PC-3 (cell line): ENCODE data around the gene LHX1. TPM values are rescaled to one million over a fixed set of nuclear protein-coding genes. Genes with fewer than 3 reads are reported as not detected.

Experiments used
- ATAC-seq: fragments of 200-7000 bp; cut with Tn5 transposase; 2 replicates; pipeline ENCODE4 v1.9.1; 2020; ENCODE audit warnings: mild to moderate bottlenecking, moderate library complexity
- BruUV-seq: library from RNA; stranded (reverse); fragments of 400-500 nt; replicated peaks from 2 replicates; lab custom pipeline; 2021; lab: Mats Ljungman, UMichigan
- CTCF ChIA-PET: fragments of 300-600 bp; sonication (Branson Sonifier 250); formaldehyde crosslinking; loops from one replicate; lab custom pipeline; 2022; ENCODE audit warnings: antibody characterized with exemption; lab: Charles Lee
- POLR2A ChIA-PET: fragments of 300-600 bp; sonication (Branson Sonifier 250); formaldehyde crosslinking; loops from one replicate; lab custom pipeline; 2022; ENCODE audit warnings: antibody characterized with exemption; ENCODE audit not compliant: unreplicated experiment; lab: Charles Lee
- DNase-seq: peaks from one replicate; pipeline ENCODE4 v3.0.0-alpha.2; 2015
- H2AFZ ChIP-seq: fragments of 300-600 bp; sonication (generic); 2 replicates; pipeline ENCODE4 v1.6.0; 2016; ENCODE audit warnings: antibody characterized with exemption, low read length
- H3F3A ChIP-seq: fragments of 300-600 bp; sonication (generic); one replicate; pipeline ENCODE4 v1.6.0; 2017; ENCODE audit warnings: antibody characterized with exemption, low read length, control low read depth, mild to moderate bottlenecking; ENCODE audit not compliant: unreplicated experiment
- H3K27ac ChIP-seq: fragments of 300-600 bp; sonication (generic); 2 replicates; pipeline ENCODE4 v1.5.1; 2016; ENCODE audit warnings: mild to moderate bottlenecking, low read length
- H3K27me3 ChIP-seq: fragments of 300-600 bp; sonication (generic); 2 replicates; pipeline ENCODE4 v1.6.1; 2016; ENCODE audit warnings: low read length, mixed read lengths
- H3K36me3 ChIP-seq: fragments of 300-600 bp; sonication (generic); 2 replicates; pipeline ENCODE4 v1.6.1; 2016; ENCODE audit warnings: low read depth, mixed run types, low read length, mixed read lengths
- H3K4me1 ChIP-seq: fragments of 300-600 bp; sonication (generic); 2 replicates; pipeline ENCODE4 v1.5.1; 2016; ENCODE audit warnings: low read length; ENCODE audit not compliant: insufficient read depth
- H3K4me2 ChIP-seq: fragments of 300-600 bp; sonication (generic); 2 replicates; pipeline ENCODE4 v1.6.0; 2016; ENCODE audit warnings: low read length
- H3K4me3 ChIP-seq: fragments of 300-600 bp; sonication (generic); 2 replicates; pipeline ENCODE4 v1.5.1; 2016; ENCODE audit warnings: mild to moderate bottlenecking, low read length, mixed read lengths
- H3K79me2 ChIP-seq: fragments of 300-600 bp; sonication (generic); 2 replicates; pipeline ENCODE4 v1.6.1; 2017; ENCODE audit warnings: low read length, mixed read lengths
- H3K9ac ChIP-seq: fragments of 300-600 bp; sonication (generic); 2 replicates; pipeline ENCODE4 v1.6.0; 2016; ENCODE audit warnings: mild to moderate bottlenecking, low read length
- H3K9me2 ChIP-seq: fragments of 300-600 bp; sonication (generic); replicated peaks from 2 replicates; pipeline ENCODE4 v1.6.1; 2016; ENCODE audit warnings: mixed run types, low read length, mixed read lengths
- H3K9me3 ChIP-seq: fragments of 300-600 bp; sonication (generic); 2 replicates; pipeline ENCODE4 v1.6.1; 2016; ENCODE audit warnings: low read length, mixed read lengths
- H4K20me1 ChIP-seq: fragments of 300-600 bp; sonication (generic); 2 replicates; pipeline ENCODE4 v1.6.1; 2016; ENCODE audit warnings: low read length, mixed read lengths
- EZH2 ChIP-seq: fragments of 300-600 bp; sonication (generic); IDR thresholded peaks from one replicate; pipeline ENCODE4 v1.6.1; 2017; ENCODE audit warnings: antibody characterized with exemption, mild to moderate bottlenecking, low read length; ENCODE audit not compliant: unreplicated experiment
- EZH2phosphoT487 ChIP-seq: fragments of 300-600 bp; sonication (generic); IDR thresholded peaks from 2 replicates; pipeline ENCODE4 v1.6.1; 2018; ENCODE audit warnings: mild to moderate bottlenecking, antibody characterized with exemption, low read length, borderline replicate concordance
- intact Hi-C: fragments of 100-400 bp; cut with micrococcal nuclease; formaldehyde crosslinking; loops from 2 replicates; pipeline ENCODE4 v1.9.0; 2023
- total RNA-seq: library from RNA; depleted of rRNA; stranded (reverse); fragments of >200 nt; gene quantifications from 2 replicates; pipeline ENCODE4 v1.2.3, GENCODE V29; 2014
- TF ChIP-seq, protein P1 (sequence below): fragments of 300-600 bp; sonication (generic); conservative IDR thresholded peaks from 2 replicates; pipeline ENCODE4 v1.5.1; 2017; ENCODE audit warnings: antibody characterized with exemption, low read depth, mild to moderate bottlenecking, low read length

The LHX1 gene
- total RNA-seq, 1 experiment from 2014 or later: not detected

GRCh38 chr17:36926701-36927100, 10.6 kb upstream of the LHX1 start:
- H3K27me3 ChIP-seq: peaks cover 19% of the 10 kb centered on the region
- ATAC-seq (no peak), DNase-seq (no peak)
- no peaks in the 10 kb centered on the region for H3F3A ChIP-seq
- TF ChIP-seq EZH2phosphoT487 (no peak), EZH2 (no peak)
- TF ChIP-seq, protein P1, sequence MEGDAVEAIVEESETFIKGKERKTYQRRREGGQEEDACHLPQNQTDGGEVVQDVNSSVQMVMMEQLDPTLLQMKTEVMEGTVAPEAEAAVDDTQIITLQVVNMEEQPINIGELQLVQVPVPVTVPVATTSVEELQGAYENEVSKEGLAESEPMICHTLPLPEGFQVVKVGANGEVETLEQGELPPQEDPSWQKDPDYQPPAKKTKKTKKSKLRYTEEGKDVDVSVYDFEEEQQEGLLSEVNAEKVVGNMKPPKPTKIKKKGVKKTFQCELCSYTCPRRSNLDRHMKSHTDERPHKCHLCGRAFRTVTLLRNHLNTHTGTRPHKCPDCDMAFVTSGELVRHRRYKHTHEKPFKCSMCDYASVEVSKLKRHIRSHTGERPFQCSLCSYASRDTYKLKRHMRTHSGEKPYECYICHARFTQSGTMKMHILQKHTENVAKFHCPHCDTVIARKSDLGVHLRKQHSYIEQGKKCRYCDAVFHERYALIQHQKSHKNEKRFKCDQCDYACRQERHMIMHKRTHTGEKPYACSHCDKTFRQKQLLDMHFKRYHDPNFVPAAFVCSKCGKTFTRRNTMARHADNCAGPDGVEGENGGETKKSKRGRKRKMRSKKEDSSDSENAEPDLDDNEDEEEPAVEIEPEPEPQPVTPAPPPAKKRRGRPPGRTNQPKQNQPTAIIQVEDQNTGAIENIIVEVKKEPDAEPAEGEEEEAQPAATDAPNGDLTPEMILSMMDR: no peak
- H3K4me2 ChIP-seq: no peak overlapping the region
- no peak overlapping the region for H3K9ac ChIP-seq
- no TSS peak for BruUV-seq
- intact Hi-C loops: no loop called here
- H3K4me1 ChIP-seq: peaks cover 24% of the 10 kb centered on the region
- no peak overlapping the region for H2AFZ ChIP-seq
- ChIA-PET POLR2A (no interaction called here), CTCF (no interaction called here)
- no peak overlapping the region for H3K4me3 ChIP-seq
- H3K9me3 ChIP-seq: no peaks in the 10 kb centered on the region
- H3K79me2 ChIP-seq: no peaks in the 10 kb centered on the region
- no peak overlapping the region for H3K27ac ChIP-seq
- no peaks in the 10 kb centered on the region for H3K9me2 ChIP-seq
- no peaks in the 10 kb centered on the region for H3K36me3 ChIP-seq
- no peaks in the 10 kb centered on the region for H4K20me1 ChIP-seq

GRCh38 chr17:36928471-36929345, 8.6 kb upstream of the LHX1 start:
- DNase-seq: no peak
- Histone ChIP-seq H3K79me2 (no peaks in the 10 kb centered on the region), H3K4me3 (no peak overlapping the region), H3F3A (no peaks in the 10 kb centered on the region), H2AFZ (no peak overlapping the region), H3K9me2 (no peaks in the 10 kb centered on the region), H3K4me1 (peaks cover 8% of the 10 kb centered on the region), H3K4me2 (no peak overlapping the region), H3K36me3 (no peaks in the 10 kb centered on the region), H4K20me1 (no peaks in the 10 kb centered on the region), H3K9ac (no peak overlapping the region), H3K9me3 (no peaks in the 10 kb centered on the region), H3K27me3 (peaks cover 37% of the 10 kb centered on the region), H3K27ac (no peak overlapping the region)
- ChIA-PET CTCF (no interaction called here), POLR2A (no interaction called here)
- ATAC-seq: no peak
- intact Hi-C loops: no loop called here
- no TSS peak for BruUV-seq
- TF ChIP-seq EZH2: no peak
- no peak for TF ChIP-seq EZH2phosphoT487
- TF ChIP-seq, protein P1: no peak
